ENCODE results near the gene SLC30A3. TPM values are rescaled to one million over a fixed set of nuclear protein-coding genes. Genes with fewer than 3 reads are reported as not detected.

Gene SLC30A3
- total RNA-seq, 2 experiments from 2014 or later = not detected

DNA sequence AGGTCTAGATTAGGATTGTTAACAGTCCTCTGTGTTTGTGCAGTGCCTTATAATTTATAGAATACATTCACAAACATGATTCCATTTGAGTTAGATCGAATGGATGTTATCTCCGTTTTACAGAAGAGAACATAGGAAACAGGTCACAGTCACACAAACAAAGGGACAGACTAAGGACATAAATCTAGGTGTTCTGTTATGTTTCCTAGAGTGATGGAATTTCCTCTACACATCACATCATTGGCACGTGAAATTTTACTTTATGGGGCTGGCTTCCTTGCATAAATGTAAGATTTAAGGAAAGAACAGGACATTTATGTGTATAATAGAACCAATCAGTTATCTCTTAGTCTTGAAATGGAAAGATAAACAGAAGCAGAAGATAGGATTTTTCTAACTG is 25.8 kb upstream of the SLC30A3 start:
- no peaks in the 10 kb centered on the region for H3K36me3 ChIP-seq (ENCODE audit: insufficient read depth, low read length)
- no peaks in the 10 kb centered on the region for H3K9me3 Mint-ChIP-seq
- no peaks in the 10 kb centered on the region for H3K4me1 Mint-ChIP-seq (ENCODE audit: low read depth)
- H3K27me3 ChIP-seq (ENCODE audit: control insufficient read depth in 1 of 2, insufficient read depth in 2 of 2, low read length in 2 of 2) = peaks cover 6% of the 10 kb centered on the region in 2 experiments
- no peak overlapping the region for H3K27ac ChIP-seq (ENCODE audit: low read depth in 1 of 2, low read length in 2 of 2)
- intact Hi-C loops (cut with DNase I, micrococcal nuclease) = loop anchor here in 1 of 2 experiments (10.0 kb wide), 1 partner anchor 444 kb away; the partner anchor contains the start of gene DPYSL5
- no peak overlapping the region for H3K4me3 Mint-ChIP-seq
- CTCF ChIA-PET = interaction anchor here (1.4 to 1.5 kb wide), 2 partner anchors 9 to 15 kb away, joined by 4 to 5 read pairs; no protein-coding TSS in a partner anchor
- H3K4me1 ChIP-seq (ENCODE audit: insufficient read depth, low read length) = no peaks in the 10 kb centered on the region
- no peak overlapping the region for H3K27ac Mint-ChIP-seq
- POLR2A ChIA-PET = no interaction called here
- TF ChIP-seq, protein P1, sequence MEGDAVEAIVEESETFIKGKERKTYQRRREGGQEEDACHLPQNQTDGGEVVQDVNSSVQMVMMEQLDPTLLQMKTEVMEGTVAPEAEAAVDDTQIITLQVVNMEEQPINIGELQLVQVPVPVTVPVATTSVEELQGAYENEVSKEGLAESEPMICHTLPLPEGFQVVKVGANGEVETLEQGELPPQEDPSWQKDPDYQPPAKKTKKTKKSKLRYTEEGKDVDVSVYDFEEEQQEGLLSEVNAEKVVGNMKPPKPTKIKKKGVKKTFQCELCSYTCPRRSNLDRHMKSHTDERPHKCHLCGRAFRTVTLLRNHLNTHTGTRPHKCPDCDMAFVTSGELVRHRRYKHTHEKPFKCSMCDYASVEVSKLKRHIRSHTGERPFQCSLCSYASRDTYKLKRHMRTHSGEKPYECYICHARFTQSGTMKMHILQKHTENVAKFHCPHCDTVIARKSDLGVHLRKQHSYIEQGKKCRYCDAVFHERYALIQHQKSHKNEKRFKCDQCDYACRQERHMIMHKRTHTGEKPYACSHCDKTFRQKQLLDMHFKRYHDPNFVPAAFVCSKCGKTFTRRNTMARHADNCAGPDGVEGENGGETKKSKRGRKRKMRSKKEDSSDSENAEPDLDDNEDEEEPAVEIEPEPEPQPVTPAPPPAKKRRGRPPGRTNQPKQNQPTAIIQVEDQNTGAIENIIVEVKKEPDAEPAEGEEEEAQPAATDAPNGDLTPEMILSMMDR (IDR thresholded peaks at IDR 0.05) = no peak
- DNase-seq = no peak
- no peak overlapping the region for H3K4me3 ChIP-seq (ENCODE audit: low read length)
- H3K9me3 ChIP-seq (ENCODE audit: control insufficient read depth in 1 of 2, insufficient read depth in 1 of 2, low read length in 2 of 2) = no peaks in the 10 kb centered on the region
- no peaks in the 10 kb centered on the region for H3K36me3 Mint-ChIP-seq (ENCODE audit: low read depth)
- peaks cover 20% of the 10 kb centered on the region for H3K27me3 Mint-ChIP-seq
- no peak for ATAC-seq (ENCODE audit: poor library complexity)

DNA sequence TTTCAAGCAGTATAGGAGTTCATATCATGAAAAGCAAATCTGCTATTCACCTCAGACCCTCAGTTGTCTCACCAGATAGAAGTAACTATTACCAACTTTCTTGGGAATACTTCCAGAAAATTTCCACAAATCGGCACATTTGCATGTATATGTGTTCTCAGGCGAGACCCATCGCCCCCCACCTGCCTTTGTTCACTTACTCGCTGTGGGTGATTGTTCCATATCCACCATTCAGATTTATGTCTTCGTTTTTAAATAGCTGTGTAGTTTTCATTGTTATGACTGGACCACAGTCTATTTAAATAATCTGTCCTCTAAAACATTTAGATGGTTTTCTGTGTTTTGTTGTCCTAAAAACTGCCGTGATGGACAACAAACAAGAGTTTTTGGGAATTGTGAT is 22.6 kb upstream of the SLC30A3 start:
- TF ChIP-seq, protein P1 (IDR thresholded peaks at IDR 0.05) = no peak
- Mint-ChIP-seq H3K9me3 (no peaks in the 10 kb centered on the region), H3K36me3 (ENCODE audit: low read depth) (no peaks in the 10 kb centered on the region), H3K27me3 (peaks cover 31% of the 10 kb centered on the region), H3K4me1 (ENCODE audit: low read depth) (no peaks in the 10 kb centered on the region), H3K27ac (no peak overlapping the region), H3K4me3 (no peak overlapping the region)
- POLR2A ChIA-PET = no interaction called here
- Histone ChIP-seq H3K4me1 (ENCODE audit: insufficient read depth, low read length) (no peaks in the 10 kb centered on the region), H3K27ac (ENCODE audit: low read depth in 1 of 2, low read length in 2 of 2) (no peak overlapping the region), H3K36me3 (ENCODE audit: insufficient read depth, low read length) (no peaks in the 10 kb centered on the region), H3K27me3 (ENCODE audit: control insufficient read depth in 1 of 2, insufficient read depth in 2 of 2, low read length in 2 of 2) (peaks cover 0 to 6% of the 10 kb centered on the region in 2 experiments), H3K9me3 (ENCODE audit: control insufficient read depth in 1 of 2, insufficient read depth in 1 of 2, low read length in 2 of 2) (no peaks in the 10 kb centered on the region), H3K4me3 (ENCODE audit: low read length) (no peak overlapping the region)
- no peak for ATAC-seq (ENCODE audit: poor library complexity)
- CTCF ChIA-PET = no interaction called here
- DNase-seq = no peak
- intact Hi-C loops (cut with DNase I, micrococcal nuclease) = loop anchor here in 1 of 2 experiments (10.0 kb wide), 1 partner anchor 441 kb away; the partner anchor contains the start of gene DPYSL5

DNA sequence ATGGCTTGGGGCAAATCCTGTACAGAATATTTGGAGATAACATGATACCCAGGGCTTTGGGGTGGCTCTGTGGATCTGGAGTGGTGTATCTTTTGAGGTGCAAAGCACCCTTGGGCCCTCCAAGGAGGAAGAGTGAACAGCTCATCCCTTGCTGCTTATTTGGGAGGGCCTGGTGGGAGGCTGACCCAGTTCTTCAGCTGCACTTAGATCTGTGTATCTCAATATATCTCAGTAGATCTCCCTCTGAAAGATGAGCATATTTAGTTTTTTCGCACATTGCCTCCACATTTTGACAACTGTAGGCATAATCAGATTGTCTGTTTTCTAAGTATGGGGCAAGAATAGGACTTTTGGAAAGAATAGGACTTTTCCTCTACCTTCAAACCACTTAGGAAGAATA is 22.1 kb upstream of the SLC30A3 start:
- Histone ChIP-seq H3K4me3 (ENCODE audit: low read length) (no peak overlapping the region), H3K27me3 (ENCODE audit: control insufficient read depth in 1 of 2, insufficient read depth in 2 of 2, low read length in 2 of 2) (peaks cover 0 to 6% of the 10 kb centered on the region in 2 experiments), H3K4me1 (ENCODE audit: insufficient read depth, low read length) (no peaks in the 10 kb centered on the region), H3K27ac (ENCODE audit: low read depth in 1 of 2, low read length in 2 of 2) (no peak overlapping the region), H3K9me3 (ENCODE audit: control insufficient read depth in 1 of 2, insufficient read depth in 1 of 2, low read length in 2 of 2) (no peaks in the 10 kb centered on the region), H3K36me3 (ENCODE audit: insufficient read depth, low read length) (no peaks in the 10 kb centered on the region)
- Mint-ChIP-seq H3K4me3 (no peak overlapping the region), H3K9me3 (no peaks in the 10 kb centered on the region), H3K27me3 (peaks cover 33% of the 10 kb centered on the region), H3K4me1 (ENCODE audit: low read depth) (no peaks in the 10 kb centered on the region), H3K36me3 (ENCODE audit: low read depth) (no peaks in the 10 kb centered on the region), H3K27ac (no peak overlapping the region)
- TF ChIP-seq, protein P1 (IDR thresholded peaks at IDR 0.05) = no peak
- POLR2A ChIA-PET = no interaction called here
- CTCF ChIA-PET = interaction anchor here (1.3 kb wide), 1 partner anchor 18 kb away, joined by 4 read pairs; no protein-coding TSS in a partner anchor
- ATAC-seq (ENCODE audit: poor library complexity) (no peak), DNase-seq (no peak)
- intact Hi-C loops (cut with DNase I, micrococcal nuclease) = loop anchor here in 1 of 2 experiments (10.0 kb wide), 1 partner anchor 440 kb away; the partner anchor contains the start of gene DPYSL5

All from CD4-positive, alpha-beta T cell (primary cell).